ENCODE results near the gene HP.

The HP gene

DNA sequence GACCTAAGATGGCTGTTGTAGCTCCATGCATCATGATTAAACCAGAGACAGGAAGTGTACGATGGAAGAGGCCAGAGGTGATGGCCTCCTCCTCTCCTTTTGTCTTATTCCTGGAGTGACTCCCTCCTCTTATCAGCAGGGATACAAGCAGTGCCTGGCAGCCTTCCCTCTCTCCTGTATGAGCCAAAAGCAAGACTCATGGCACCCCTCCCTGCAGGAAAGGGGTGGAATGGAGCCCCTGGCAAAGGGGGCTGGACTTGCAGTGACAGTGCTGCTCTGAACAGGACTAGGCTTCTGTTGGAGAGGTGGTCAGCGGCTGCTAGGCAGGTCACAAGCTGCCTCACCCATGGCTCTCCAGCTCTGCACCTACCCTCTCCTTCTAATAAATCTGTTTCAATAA, 30.7 kb downstream of the HP start:
- no peak for DNase-seq (ENCODE audit: low read depth)

DNA sequence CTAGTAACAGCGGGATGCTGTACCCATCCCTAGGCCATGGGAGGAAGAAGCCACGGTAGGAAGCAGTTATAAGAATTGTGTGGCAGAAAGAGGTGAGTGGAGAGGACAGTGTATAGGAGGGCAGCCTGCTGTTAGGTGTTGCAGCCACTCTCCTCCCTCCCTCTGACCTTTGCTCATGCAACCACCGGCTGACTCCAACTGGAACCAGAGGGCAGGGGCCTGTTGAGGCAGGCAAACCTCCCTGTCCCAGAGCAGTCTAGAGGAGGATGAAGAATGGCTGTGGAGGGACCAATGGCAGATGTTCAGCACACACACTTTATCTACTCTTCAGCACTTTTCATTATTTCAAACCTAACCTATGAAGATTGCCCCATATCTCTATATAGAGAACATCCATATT, 36.9 kb downstream of the HP start:
- DNase-seq (ENCODE audit: low read depth): no peak

DNA sequence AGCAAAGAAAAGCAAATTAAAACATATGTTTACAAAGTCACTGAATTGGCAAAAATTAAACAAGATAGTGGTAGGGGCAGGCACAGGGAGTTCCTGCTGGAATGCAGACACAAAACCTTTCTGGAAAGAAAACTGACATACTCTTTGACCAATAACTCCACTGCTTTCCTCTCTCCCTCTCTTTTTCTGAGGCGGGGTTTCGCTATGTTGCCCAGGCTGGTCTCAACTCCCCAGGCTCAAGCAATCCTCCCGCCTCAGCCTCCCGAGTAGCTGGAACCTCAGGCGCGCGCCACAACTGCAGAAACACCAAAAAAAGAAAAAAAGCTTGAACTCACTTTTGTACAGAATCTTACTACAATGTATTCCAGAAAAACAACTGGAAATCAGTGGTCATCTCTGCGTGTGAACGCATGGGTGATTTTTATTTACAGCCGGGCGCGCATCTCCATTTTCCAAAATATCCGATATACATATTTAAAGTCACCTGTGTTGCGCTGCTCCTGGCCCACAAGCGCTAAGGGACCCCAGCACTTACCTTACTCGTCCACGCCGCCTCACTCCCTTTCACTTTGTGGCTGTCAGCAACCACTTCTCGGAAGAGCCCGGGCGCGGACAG, 38.6 kb downstream of the HP start:
- DNase-seq (ENCODE audit: low read depth): no peak

DNA sequence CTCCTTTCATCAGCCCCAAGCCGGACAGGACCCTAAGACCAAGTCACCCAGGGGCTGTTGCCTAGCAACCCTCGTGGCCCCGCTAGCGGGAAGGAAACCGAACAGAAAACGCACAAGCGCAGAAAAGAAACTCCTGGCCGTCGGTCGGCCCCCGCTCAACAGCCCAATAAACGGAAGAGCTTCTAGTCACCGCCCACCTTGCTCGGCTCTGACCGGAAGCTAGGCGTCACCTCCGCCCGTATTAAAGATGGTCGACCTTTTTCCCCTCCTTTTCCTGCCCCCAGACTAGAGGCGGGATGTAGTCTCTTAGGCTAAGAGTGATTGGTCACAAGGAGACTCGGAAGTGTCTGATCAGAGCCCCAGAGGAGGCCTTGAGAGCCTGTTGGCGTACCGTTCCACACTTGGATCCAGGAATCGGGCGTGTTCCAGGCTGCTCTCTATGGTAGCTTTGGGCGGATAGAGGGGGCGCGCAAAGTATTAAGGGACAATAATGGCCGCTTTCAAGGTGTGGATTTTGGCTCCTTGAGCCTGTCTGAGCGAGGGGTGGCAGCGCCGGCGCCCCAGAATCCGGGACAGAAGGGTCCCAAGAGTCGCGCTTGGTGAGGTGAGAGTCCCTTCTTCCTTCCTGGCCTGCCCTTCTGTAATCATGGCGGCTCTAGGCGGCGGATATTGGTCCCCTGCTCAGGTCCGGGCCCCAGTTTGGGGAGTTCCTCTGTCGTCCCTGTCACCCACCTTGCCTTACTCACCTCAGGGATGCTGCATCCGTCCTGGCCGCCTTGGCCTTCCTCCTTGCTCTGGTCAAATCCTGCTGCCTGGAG, 39.4 kb downstream of the HP start, which contains the start of the genes DHX38 and TXNL4B:
TSS of gene DHX38 (plus strand) at position 400 of the 818 bp plus-strand sequence. CDS start 2,311 bp downstream, outside the sequence.
TSS of gene TXNL4B (minus strand) at position 173 of the 818 bp plus-strand sequence. CDS start 2,871 bp downstream, outside the sequence.
- peak; percentile 88 for DNase-seq (ENCODE audit: low read depth)

DNA sequence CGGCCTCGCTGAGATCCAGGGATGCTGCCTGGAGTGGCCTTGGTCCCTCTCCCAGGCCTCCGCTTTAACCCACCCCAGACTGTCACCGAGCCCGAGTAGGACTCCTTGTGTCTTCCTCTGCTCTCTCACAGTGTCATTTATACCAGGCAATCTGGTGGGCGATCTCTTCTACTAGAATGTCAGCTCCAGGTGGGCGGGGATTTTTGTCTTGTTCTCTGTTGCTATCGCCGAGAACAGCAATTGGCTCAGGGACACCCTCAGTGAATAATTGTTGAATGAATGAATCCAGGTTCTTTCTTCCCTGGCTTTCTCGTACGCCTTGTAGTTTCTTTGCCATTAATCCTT, 39.9 kb downstream of the HP start:
- DNase-seq (ENCODE audit: low read depth): peak; percentile 46

DNA sequence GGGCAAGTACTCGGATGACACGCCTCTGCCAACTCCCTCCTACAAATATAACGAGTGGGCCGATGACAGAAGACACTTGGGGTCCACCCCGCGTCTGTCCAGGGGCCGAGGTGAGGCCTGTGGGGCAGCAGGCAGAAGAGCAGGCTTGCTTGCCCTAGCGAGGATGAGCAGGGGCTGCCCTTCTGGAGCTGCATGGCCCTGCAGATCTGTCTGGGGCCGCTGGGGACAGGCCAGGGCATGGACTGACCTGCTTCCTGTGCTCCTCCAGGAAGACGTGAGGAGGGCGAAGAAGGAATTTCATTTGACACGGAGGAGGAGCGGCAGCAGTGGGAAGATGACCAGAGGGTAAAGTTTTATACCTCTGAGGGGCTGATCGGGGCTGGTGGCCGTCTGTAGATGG, 44.6 kb downstream of the HP start:
- no peak for DNase-seq (ENCODE audit: low read depth)

DNA sequence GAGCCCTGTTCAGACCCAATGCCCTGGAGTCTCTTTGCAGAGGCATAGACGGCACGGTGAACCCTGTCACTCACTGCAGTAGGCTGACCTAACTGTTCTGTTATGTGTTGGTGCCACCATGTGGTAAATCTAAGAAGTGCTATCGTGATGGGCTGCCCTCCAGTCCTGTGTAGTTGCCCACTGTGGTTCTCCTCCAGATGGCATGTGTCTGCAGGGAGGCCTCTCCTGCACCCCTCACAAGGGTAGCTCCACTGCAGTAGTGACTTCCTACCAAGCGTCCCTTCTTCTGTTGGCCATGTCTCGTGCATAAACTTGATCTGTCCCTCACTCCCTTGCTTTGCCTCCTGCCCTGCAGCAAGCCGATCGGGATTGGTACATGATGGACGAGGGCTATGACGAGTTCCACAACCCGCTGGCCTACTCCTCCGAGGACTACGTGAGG, 45.1 kb downstream of the HP start:
- peak; percentile 14 for DNase-seq (ENCODE audit: low read depth)

DNA sequence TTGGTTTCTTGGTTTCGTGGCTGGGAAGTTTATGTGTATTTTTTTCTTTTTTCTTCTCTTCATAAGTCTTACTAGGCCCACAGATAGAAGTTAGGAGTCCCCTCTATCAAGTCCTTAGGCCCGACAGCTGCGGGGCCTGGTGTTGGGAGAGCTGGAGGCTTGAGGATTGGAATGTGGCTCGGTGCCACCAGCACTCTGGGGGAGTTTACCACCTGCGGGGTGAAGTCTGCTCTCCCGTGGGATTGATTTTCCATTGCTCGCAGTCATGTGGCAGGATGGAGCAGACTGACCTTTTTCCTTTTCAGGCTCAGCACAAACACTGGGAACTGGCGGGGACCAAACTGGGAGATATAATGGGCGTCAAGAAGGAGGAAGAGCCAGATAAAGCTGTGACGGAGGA, 46.9 kb downstream of the HP start:
- DNase-seq (ENCODE audit: low read depth): no peak

DNA sequence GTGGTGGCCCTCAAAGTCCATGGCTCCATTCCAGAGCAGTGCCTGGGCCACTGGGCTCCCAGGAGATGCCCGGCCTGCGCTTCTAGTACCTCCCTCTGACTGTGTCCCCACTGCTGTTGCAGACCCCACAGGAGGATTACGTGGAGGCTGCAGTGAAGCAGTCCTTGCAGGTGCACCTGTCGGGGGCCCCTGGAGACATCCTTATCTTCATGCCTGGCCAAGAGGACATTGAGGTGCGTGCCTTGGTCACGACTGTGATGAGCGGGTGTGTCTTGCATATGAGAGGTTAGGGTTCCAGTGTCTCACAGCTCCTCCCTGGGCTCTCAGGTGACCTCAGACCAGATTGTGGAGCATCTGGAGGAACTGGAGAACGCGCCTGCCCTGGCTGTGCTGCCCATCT, 50.6 kb downstream of the HP start:
- no peak for DNase-seq (ENCODE audit: low read depth)

DNA sequence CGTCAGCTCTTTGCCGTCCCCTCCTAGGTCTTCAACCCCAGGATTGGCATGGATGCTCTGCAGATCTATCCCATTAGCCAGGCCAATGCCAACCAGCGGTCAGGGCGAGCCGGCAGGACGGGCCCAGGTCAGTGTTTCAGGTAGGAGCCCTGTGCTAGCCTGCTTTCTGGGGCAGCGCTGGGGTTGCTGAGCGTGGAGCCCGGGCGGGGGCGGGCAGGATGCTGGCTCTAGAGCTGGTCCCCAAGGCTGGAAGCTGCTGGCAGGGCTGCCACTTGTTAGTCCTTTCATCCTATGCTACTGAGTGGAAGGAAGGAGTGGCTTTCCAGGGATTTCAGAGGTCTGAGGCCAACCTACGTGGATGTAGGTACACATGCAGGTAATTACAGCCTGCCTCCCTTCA, 51.7 kb downstream of the HP start:
- no peak for DNase-seq (ENCODE audit: low read depth)

DNA sequence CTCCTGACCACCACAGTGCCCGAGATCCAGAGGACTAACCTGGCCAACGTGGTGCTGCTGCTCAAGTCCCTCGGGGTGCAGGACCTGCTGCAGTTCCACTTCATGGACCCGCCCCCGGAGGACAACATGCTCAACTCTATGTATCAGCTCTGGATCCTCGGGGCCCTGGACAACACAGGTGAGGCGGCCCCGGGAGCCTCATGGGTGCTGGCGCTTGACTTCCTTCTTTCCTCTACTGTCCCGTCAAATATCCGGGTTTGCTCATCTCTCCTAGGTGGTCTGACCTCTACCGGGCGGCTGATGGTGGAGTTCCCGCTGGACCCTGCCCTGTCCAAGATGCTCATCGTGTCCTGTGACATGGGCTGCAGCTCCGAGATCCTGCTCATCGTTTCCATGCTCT, 53.1 kb downstream of the HP start:
- no peak for DNase-seq (ENCODE audit: low read depth)

DNA sequence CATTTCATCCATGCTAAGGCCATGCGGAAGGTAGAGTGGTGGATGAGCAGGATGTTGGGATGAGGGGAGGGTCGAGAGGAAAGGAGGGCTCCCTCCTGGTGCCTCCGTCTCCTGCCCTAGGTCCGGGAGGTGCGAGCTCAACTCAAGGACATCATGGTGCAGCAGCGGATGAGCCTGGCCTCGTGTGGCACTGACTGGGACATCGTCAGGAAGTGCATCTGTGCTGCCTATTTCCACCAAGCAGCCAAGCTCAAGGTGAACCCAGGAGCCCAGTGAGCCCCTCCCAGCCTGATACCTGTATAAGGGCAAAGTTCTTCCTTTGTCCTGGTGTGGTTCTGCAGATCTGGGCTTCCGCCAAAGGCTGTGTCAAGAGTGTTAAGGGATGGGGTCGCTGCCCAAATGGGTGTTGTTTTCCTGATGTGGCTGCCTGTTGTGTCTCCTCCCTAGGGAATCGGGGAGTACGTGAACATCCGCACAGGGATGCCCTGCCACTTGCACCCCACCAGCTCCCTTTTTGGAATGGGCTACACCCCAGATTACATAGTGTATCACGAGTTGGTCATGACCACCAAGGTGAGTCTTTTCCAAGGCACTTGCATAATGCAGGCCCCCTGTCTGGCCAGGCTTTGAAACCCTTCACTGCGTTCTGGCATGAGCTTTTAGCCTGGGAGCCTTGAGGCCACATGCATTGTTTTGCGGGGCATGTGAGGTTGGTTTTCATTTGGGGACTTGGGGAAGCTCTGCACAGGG, 54.2 kb downstream of the HP start:
- DNase-seq (ENCODE audit: low read depth): no peak

DNA sequence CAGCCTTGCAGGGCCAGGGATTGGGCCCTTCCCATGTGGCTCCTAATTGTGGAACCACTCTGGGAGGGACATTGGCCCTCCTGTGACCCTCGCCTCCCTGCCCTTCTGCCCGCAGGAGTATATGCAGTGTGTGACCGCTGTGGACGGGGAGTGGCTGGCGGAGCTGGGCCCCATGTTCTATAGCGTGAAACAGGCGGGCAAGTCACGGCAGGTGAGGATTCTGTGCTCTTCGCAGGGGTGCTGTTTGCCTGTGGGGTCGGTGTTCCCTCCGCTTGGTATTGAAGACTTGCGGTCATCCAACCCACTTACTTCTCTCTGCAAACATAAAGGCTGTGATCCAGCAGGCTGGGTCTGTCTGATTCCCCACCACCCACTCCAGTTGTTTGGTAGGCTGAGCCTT, 55.0 kb downstream of the HP start:
- no peak for DNase-seq (ENCODE audit: low read depth)

DNA sequence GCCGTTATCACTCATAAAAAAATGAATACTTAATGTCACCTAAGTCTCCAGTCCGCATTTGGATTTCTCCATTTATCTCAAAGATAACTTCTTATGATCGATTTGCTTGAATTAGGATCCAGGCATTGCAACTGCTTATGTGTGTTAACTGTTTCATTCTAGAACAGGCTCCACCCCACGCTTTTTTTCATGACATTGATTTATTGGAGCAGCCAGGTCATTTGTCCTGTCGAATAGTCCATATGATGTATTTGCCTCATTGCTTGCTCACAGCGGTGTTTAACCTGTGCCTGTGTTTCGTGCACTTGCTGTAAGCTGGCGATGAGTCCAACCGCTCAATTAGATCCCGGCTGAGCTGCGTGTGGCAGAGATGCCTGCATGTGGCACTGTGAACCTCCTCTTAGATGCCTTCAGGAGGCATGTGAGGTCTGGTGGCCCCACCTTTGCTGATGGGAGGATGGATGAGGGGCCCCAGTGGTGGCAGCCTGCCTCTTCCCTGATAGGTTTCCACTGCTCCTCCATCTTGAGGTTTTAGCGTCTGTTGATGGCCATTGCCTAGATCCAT, 55.7 kb downstream of the HP start:
- no peak for DNase-seq (ENCODE audit: low read depth)
